H7 (cell line): Measurements from ENCODE around the gene PLXNB2. TPM values are rescaled to one million over a fixed set of nuclear protein-coding genes. Genes with fewer than 3 reads are reported as not detected.
A peak's percentile ranks its signal among the peaks of the same experiment; 100 is the strongest.

ENCODE experiments used
- DNase-seq: peaks from one replicate; pipeline ENCODE4 v3.0.0; 2012
- H3K27me3 ChIP-seq: 2 replicates; pipeline ENCODE4 v1.6.0; 2011; ENCODE audit warnings: mild to moderate bottlenecking, low read length; ENCODE audit not compliant: control insufficient read depth, insufficient read depth
- H3K36me3 ChIP-seq: replicated peaks from 2 replicates; pipeline ENCODE4 v1.5.1; 2011; ENCODE audit warnings: low read length; ENCODE audit not compliant: control insufficient read depth, insufficient read depth
- H3K4me3 ChIP-seq: 2 replicates; pipeline ENCODE4 v1.5.1; 2011; ENCODE audit warnings: low read depth, mild to moderate bottlenecking, control low read depth, low read length, moderate library complexity; ENCODE audit not compliant: insufficient read depth
- total RNA-seq: library from RNA; depleted of rRNA; stranded (reverse); fragments of >200 nt; shearing (Covaris generic); gene quantifications from 2 replicates; pipeline ENCODE4 v1.2.3, GENCODE V29; 2014

PLXNB2 gene
- total RNA-seq, 1 experiment from 2014 or later: 33.4 TPM

GRCh38 chr22:50318698-50319411, 11.4 kb upstream of the PLXNB2 start:
- no peak for DNase-seq
- Histone ChIP-seq H3K36me3 (no peaks in the 10 kb centered on the region), H3K4me3 (no peak overlapping the region), H3K27me3 (no peaks in the 10 kb centered on the region)

DNA sequence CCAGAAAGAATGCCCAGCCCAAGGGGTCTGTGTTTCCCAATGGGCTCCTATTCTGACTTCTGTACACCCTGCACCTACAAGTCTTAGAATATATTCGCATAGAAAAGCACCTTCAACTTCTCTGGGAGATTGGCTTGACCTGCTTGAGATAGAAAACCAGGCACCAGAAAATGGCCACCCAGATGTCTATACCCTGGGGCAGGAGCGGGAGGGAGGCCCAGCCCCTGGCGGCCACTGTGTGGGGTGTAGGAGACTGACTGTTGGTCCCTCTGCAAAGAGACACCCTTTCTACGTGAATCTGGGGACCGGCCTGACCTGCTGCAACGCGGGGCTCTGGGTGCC, 10.9 kb upstream of the PLXNB2 start:
- Histone ChIP-seq H3K27me3 (no peaks in the 10 kb centered on the region), H3K4me3 (no peak overlapping the region), H3K36me3 (no peaks in the 10 kb centered on the region)
- peak; percentile 71 for DNase-seq

DNA sequence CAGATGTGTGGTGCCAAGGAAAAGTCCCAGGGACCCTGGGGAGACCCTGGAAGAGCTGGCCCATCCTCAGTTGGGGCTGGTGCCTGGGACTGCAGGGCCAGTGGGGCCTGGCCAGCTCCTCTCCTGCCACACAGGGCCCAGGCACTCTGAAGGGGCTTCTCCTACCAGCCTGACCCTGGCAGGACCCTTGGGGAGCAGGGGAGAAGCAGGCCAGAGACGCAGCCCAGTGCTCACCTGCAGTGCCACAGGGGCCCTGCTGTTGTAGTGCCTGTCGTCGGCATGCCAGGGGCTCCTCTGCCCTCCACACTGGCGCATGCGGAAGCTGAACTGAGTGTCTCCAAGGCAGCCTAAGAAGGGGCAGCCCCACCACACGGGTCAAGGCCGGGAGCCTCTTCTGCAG, 10.2 kb upstream of the PLXNB2 start:
- Histone ChIP-seq H3K27me3 (no peaks in the 10 kb centered on the region), H3K36me3 (no peaks in the 10 kb centered on the region), H3K4me3 (no peak overlapping the region)
- DNase-seq: peak; percentile 45

DNA sequence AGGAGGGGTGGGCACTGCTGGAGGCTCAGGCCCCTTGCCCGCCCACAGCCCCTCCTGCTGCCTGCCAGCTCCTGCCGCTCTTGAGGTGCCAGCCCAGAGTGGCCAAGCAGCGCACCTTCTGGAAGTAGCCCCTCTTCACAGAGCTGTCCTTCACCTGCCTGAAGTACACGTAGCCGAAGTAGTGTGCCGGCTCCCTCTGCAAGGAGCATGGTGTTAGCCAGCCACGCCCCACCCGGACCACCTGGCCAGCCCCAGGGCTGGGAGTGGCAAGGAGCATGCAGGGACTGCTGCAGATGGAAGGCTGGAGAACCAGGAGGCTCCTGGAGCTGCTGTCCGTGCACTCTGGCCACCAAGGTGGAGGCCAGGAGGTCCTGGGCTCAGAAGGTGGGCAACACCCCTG, 9.7 kb upstream of the PLXNB2 start:
- H3K27me3 ChIP-seq: no peaks in the 10 kb centered on the region
- DNase-seq: peak; percentile 63
- no peaks in the 10 kb centered on the region for H3K36me3 ChIP-seq
- H3K4me3 ChIP-seq: no peak overlapping the region

DNA sequence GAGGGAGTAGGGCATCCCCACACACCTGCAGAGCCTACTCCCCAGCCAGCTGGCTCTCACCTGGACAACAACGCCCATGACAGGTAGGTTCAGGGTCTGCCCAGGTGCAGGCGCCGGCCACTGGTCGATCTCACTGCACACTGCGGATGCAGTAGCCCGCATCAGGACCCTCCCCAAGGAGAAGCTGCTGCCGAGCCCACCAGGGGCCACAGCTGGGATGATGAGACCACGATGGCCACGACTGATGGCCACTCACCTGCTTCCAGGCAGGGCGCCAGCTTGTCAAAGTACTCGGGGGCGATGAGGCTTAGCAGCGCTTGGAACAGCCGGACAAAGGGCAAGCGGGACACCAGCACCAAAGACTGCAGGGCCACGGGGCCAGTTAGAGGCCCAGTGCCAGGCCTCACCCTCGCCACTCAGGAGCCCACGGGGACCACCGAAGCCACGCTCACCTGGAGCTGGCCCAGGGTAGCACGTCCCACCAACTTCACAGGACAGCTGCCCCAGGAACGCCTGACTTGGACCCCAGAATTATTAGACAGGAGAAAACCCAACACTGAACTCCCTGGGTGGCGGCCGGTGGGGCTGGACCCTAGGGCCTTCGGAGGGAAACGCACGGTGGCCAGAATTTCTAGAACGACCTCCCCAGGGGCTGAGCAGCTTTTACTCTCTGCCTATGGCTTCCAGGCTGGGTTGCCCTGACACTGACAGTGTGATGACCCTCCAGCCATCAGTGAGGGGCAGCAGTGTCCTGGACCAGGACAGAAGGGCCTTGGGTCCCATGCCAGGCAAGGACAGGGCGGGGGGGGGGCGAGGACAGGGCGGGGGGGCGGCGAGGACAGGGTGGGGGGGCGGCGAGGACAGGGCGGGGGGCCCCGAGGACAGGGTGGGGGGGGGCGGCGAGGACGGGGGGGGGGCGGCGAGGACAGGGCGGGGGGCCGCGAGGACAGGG, 8.9 kb upstream of the PLXNB2 start:
- peak; percentile 60 for DNase-seq
- Histone ChIP-seq H3K4me3 (no peak overlapping the region), H3K36me3 (no peaks in the 10 kb centered on the region), H3K27me3 (no peaks in the 10 kb centered on the region)

DNA sequence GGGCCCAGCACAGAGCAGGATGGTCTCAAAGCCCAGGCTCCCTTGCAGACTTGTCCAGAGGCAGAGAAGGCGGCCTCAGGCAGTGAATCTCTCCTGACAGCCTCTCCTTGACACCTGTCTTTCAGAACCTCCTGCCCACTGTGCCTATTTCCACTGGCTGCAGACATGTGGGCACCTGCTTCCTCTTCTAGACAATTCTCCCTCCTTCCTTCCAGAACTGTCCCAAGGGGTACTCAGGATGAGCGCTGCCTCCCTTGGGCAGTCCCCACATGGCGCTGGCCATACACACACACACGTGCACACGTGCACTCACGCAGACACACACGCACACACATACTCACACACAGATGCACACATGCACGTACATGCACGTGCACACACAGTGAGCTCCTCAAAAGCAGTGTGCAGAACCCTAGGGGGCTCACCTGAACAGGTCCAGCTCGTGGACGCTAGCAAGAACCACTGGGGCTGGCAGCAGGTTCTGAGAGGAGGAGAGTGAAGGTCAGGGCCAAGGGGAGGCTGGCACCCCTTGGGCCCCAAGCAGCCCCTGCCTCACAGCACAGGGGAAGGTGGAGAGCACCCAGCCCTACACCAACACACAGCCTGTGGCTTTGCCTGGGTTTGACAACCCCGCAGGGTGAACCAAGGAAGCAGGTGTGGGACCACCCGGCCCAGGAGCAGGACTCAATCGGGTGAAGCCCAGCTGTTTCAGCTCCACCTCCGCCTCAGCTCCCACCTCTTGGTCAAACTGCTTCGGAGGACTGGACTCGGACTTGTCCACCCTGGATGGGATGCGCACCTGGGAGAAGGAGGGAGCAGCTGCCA, 8.1 kb upstream of the PLXNB2 start:
- H3K4me3 ChIP-seq: no peak overlapping the region
- no peaks in the 10 kb centered on the region for H3K36me3 ChIP-seq
- no peaks in the 10 kb centered on the region for H3K27me3 ChIP-seq
- DNase-seq: peak; percentile 43

DNA sequence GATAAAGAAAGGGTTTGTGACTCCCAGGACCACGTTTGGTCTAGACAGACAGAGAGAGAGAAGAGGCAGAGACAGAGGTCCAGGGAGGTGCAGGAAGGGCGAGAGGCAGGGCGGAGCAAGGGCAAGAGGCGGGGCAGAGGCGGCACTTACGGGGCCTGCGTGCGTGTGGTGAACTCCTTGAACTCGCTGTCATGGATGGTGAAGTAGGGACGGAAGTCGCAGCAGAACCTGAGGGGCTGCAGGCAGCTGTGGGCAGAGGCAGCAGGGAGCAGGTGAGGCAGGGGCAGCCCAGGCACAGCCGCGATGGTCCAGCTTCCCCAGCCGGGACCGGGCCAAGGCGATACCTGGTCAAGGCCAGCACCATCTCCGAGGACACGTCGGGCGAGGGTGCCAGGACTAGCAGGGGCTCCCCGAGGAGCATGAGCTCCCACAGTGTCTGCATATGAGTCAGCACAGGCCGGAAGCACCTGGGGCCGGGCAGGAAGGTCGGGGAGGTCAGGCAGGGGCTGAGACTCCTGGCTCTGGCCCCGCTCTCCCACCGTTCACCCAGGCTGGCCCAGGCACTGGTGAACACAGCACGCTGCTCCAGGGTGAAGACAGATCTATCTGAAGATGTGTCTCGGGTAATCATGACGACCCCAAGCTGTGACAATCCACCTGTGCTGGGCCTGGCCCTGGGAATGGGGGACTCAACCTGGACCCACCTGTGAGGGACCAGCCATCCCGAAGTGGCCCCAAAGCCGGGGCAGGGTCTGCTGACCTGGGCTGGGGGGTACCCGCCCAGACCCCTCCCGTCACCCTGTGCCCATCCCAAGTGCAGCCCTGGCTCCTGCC, 7.2 kb upstream of the PLXNB2 start:
- peak; percentile 79 for DNase-seq
- Histone ChIP-seq H3K36me3 (no peaks in the 10 kb centered on the region), H3K4me3 (no peak overlapping the region), H3K27me3 (no peaks in the 10 kb centered on the region)

DNA sequence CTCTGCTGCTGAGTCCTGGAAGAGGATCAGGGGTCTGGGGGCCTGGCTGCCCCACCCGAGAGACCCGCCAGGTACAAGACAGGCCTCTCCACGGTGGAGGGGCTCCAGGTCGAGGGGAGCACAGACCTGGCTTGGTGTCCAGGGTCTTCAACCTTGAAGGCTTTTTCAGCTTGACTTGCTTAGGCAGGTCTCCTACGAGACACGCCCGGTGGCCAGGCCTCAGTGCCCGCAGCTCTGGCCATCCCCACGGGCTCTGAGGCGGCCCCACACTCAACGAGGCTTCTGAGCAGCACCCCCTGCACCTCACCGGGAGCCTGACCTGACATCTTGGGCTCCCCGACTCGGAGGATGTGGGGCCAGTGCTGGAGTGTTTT, 6.6 kb upstream of the PLXNB2 start:
- H3K4me3 ChIP-seq: no peak overlapping the region
- DNase-seq: no peak
- H3K27me3 ChIP-seq: no peaks in the 10 kb centered on the region
- no peaks in the 10 kb centered on the region for H3K36me3 ChIP-seq

DNA sequence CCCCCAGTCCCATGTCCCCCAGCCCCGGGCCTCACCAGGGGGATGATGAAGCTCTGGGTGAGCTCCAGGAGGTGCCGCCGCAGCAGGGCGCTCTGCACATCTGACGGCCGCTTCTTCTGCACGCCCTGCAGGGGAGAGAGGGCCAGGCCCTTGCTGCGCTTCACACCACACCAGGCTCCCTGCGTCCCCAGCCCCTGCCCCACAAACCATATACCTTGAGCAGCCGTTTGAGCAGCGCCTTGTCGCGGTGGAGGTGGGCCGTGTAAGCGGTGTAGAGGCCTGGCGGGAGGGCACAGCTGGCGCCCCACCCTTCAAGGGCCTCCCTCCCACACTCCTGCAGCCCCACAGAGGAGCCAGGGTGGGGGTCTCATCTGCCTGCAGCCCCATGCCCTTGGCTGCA, 6.2 kb upstream of the PLXNB2 start:
- H3K36me3 ChIP-seq: no peaks in the 10 kb centered on the region
- H3K27me3 ChIP-seq: no peaks in the 10 kb centered on the region
- H3K4me3 ChIP-seq: no peak overlapping the region
- DNase-seq: no peak

GRCh38 chr22:50313021-50313420, 5.6 kb upstream of the PLXNB2 start:
- H3K36me3 ChIP-seq: no peaks in the 10 kb centered on the region
- H3K27me3 ChIP-seq: no peaks in the 10 kb centered on the region
- H3K4me3 ChIP-seq: no peak overlapping the region
- DNase-seq: peak; percentile 39

GRCh38 chr22:50312371-50312770, 4.9 kb upstream of the PLXNB2 start:
- Histone ChIP-seq H3K4me3 (no peak overlapping the region), H3K36me3 (no peaks in the 10 kb centered on the region), H3K27me3 (no peaks in the 10 kb centered on the region)
- DNase-seq: no peak

- Histone ChIP-seq H3K27me3 (peaks cover 2% of the 10 kb centered on the region; the same call in 1 of the 2 replicates), H3K4me3 (no peak overlapping the region), H3K36me3 (no peaks in the 10 kb centered on the region)
- DNase-seq: peak; percentile 37
Observed at GRCh38 chr22:50311606-50312351, 4.3 kb upstream of the PLXNB2 start.

DNA sequence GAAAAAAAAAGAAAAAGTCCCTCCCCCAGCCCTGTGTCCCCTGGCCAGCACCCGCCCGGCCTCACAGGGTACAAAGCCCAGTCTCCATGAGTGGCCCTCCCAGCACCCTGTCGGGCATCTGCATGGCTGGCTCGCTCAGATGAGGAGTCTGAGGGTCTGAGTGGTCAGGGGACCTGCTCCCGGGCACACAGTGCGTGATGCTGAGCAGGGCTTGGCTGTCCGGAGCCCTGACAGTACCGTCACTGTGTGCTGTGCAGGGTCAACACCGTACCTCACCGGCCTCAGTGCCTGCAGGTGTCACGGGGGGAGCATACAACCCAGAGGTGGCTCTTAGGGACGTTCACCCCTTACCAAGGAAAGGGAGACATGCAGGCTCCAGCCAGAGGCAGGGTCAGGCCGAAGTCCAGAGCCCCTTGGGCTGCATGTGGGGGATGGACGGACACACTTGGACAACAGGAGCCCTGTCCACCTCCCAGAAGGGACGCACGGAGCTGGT, 3.6 kb upstream of the PLXNB2 start:
- Histone ChIP-seq H3K36me3 (no peaks in the 10 kb centered on the region), H3K4me3 (no peak overlapping the region), H3K27me3 (peaks cover 6% of the 10 kb centered on the region; the same call in 1 of the 2 replicates)
- DNase-seq: no peak
